Hepatocyte (in vitro differentiated cells): ENCODE measurements around the gene CDKL4.

ENCODE experiments used
- CTCF ChIP-seq: fragments of 200-600 bp; sonication (generic); IDR thresholded peaks from 2 replicates; pipeline ENCODE4 v1.5.1; 2016; ENCODE audit warnings: antibody characterized with exemption, mild to moderate bottlenecking; ENCODE audit not compliant: poor library complexity
- EZH2 ChIP-seq: fragments of 200-600 bp; sonication (generic); IDR thresholded peaks from 2 replicates; pipeline ENCODE4 v1.6.1; 2016; ENCODE audit warnings: antibody characterized with exemption, mild to moderate bottlenecking, borderline replicate concordance
- EZH2phosphoT487 ChIP-seq: fragments of 200-600 bp; sonication (generic); IDR thresholded peaks from one replicate; pipeline ENCODE4 v1.6.1; 2018; ENCODE audit warnings: antibody characterized with exemption, mild to moderate bottlenecking, low read depth, moderate library complexity; ENCODE audit not compliant: unreplicated experiment, severe bottlenecking

GRCh38 chr2:39265315-39265714 is 21.5 kb upstream of the CDKL4 start:
- TF ChIP-seq CTCF (no peak), EZH2 (no peak), EZH2phosphoT487 (no peak)
